CD4-positive, alpha-beta T cell treated with Interleukin-15 for 4 hours (primary cell): Measurements from ENCODE around the gene MED12.

Experiments used
- DNase-seq: peaks from one replicate; pipeline ENCODE4 v3.0.0-alpha.2; 2020; ENCODE audit warnings: low spot score

The MED12 gene

DNA sequence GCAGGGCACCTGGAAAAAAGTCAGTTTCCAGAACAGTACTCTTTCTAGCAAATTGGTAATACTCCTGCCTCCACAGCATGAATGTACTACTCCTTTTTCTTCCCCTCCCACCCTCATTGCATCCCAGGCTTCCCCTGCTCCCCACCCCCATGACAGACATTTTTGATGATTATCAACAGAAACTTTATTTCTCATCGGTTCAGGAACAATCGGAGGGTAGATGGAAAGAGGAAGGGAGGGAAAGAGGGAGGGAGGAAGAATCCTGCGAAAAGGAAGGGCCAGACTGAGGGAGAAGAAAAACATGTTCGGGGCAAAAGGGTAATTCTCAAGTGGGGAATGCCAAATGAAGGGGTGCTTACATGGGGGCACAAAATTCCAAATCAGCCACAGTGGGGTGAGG, 11.2 kb upstream of the MED12 start:
- no peak for DNase-seq

DNA sequence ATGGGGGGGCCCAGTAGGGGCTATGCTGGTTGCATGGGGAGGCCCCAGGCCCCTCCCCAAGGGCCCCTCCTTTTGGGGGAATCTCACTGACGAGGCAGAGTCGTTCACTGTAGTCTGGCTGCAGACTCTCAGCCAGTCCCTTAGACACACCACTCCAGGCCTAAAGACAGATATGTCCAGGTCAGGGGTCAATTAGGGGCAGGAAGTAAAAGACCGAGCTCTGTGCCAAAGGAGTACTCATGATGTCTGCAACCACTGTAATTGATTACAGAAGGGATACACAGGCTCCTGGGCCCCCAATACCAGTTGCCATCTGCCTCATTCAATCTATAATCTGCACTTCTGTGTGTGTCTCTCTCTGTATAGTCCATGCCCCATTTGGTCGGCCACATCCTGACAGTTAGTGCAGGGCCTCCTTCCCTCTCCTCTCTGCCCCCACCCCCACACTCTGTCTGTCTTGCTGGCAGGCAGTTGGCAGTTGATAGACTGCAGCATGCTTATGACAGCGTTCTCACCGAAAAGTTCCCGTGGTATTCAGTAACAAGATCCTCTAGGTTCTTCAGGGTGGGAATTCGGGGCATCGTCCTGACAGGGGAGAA, 10.5 kb upstream of the MED12 start:
- peak; percentile 30 for DNase-seq

DNA sequence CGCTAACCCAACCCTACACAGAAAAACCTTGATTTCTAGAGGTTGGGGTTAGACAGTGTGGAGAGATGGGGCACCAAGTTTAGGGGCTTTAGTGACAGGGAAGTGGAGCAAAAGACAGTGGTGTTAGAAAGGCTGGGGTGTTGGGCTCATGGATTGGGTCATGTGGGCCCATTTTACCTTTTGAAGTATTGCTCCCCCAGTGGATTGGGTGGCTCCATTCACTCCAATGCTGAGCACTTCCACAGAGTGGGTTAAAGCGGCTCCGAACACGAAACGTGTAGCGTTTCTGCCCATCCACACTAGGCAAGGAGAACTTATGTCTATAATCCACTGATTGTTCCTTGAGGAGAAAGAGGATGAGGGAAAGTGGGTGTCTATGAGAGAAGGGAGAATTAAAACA, 9.3 kb upstream of the MED12 start:
- no peak for DNase-seq

DNA sequence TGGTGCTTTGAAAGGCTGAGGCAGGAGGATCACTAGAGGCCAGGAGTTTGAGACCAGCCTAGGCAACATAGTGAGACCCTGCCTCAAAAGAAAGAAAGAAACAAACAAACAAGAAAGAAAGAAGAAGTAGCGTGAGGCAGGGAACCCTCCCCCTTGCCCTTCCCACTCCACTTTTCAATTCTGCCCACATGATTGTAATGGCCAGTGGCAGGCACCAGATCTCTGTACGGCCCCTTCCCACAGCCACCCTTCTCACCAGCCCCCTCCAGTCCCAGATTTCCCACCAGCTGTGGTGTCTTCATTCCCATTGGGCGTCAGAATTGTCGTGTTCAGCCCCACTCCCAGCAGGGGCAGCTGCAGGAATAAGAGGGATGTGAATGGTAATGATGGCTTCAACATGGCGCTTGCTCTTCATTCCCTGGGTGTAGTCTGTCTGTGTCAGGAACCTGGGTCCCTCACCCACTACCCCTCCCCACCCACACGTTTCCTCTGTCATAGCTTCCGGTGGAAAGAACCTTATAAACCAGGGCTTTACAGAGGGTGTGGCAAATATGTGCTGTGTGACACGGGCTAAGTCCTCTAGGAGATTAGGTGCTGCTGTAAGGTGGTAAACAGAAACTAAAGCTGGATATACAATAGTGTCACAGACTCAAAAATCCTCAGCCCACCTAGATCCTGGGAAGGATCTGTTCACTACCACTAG, 7.1 kb upstream of the MED12 start, which contains the start of gene IL2RG:
Gene IL2RG (minus strand): TSS at position 437 of the 703 bp plus-strand sequence. CDS start 38 bp downstream, at position 399.
- peak; percentile 88 for DNase-seq

DNA sequence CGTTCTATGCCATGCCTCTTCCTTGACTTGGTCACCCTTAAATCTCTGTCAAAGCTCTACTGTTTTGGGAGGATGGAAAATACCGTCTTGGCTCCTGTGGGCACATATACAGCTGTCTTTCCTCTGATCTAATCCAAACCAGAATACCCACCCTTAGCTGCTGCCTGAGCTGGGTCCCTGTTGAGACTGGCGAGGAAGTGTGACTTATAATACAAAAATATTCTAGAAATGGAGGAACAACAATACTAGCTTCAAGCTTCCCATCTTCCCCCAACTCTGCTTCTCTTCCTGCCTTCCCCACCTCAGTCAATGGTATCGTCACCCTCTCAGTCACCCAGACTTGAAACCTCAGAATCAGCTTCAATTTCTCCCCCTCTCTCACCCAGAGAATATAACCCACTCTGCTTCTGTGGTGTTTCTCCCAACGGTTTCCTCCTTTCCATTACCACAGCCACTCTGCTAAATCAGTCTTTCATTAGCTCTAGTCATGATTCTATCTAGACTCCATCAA, 6.4 kb upstream of the MED12 start:
- peak; percentile 56 for DNase-seq

DNA sequence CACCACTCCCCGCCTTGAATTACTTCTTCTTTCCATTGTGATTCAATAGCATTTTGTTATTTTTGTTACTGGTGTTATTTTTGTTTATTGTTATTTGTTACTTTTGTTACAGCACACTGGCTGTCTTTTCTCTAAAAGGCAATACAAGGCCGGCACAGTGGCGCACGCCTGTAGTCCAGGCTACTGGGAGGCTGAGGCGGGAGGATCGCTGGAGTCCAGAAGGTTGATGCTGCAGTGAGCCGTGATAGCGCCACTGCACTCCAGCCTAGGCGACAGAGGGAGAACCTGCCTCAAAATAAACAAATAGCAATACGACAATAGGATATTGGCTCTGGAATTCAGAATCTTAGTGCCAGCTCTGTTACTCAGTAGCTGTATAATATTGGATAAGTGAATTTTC, 1.0 kb upstream of the MED12 start:
- DNase-seq = no peak

DNA sequence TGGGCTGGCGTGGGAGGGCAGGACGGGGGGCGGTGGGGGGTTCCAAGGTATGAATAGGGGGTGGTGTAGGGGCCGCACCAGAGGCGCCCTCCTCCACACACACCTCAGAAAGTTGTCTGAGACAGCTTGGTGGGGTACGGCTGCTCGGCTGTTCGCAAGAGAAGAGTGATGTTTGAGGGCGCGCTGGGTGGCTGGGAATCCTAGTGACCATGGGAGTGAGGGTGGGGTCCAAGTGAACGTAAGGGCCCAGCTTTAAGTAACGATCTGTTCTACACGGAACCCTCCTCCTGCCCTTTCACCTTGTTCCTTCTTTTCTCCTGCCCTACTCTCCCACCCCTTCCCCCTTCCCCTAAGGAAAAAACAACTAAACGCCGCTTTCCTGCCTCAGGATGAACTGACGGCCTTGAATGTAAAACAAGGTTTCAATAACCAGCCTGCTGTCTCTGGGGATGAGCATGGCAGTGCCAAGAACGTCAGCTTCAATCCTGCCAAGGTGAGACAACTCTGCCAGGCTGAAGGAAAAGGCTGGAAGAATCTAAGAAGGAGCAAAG, 664 bp downstream of the MED12 start:
- DNase-seq = no peak

DNA sequence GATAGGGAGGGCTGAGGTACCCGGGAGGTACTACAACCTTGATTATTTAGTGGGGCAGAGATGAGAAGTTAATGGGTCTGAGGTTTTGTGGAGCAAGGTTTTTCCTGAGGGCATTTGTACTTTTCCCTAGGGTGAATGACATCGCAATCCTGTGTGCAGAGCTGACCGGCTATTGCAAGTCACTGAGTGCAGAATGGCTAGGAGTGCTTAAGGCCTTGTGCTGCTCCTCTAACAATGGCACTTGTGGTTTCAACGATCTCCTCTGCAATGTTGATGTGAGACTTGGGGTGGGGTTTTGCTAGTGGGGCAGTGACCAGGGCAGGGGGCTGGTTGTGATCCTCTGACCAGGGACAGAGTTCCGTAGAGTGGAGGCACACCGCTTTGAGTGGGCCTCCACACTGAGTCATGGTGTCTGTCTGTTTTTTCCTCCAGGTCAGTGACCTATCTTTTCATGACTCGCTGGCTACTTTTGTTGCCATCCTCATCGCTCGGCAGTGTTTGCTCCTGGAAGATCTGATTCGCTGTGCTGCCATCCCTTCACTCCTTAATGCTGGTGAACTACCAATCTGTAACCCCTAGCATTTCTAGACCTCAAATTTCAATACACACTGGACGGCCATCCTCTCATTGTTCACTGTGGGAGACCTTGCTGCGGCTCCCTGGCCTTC, 9.9 kb downstream of the MED12 start:
- DNase-seq = no peak

DNA sequence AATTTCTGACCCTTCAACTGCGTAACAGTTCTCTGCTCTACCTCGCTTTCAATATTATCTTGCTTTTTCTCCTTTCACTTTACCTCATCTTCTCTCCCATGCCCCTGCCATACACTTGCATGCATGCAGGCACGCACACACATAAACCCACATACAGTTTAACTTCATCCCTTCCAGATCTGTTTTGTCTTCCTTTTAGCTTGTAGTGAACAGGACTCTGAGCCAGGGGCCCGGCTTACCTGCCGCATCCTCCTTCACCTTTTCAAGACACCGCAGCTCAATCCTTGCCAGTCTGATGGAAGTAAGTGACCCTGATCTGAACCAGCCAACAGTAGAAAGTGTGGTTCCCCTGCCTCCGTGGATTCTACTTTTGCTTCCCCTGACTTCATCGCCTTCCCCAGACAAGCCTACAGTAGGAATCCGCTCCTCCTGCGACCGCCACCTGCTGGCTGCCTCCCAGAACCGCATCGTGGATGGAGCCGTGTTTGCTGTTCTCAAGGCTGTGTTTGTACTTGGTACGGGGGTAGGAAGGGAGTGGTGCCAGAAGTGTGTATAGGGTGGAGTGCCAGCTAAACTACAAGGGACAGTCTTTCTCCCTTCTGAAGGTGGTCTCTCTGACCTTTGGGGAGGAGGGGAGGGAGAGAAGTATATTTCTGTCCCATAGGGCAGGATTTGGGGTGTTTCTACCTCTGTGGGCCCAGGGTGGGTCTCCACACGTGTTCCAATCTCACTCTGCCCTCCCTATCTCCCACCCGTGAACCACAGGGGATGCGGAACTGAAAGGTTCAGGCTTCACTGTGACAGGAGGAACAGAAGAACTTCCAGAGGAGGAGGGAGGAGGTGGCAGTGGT, 10.7 kb downstream of the MED12 start:
- DNase-seq = peak; percentile 78

DNA sequence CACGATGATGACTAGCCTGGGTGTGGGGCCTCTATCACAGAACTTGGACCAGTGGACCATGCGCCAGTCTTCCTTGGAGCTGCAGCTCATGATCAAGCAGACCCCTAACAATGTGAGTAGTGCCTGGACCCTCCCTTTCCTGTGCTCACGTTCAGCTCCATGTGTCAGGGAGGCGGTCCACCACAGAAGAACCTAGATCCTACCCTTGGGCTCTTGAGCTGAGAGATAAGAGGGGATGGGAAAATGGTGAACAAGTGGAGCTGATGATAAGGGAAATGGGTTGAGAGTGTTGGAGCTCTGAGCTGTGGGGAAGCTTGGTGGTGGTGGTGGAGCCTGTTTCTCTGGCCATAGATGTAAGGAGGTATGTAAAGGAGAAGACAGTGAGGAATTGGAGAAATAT, 13.1 kb downstream of the MED12 start:
- no peak for DNase-seq

DNA sequence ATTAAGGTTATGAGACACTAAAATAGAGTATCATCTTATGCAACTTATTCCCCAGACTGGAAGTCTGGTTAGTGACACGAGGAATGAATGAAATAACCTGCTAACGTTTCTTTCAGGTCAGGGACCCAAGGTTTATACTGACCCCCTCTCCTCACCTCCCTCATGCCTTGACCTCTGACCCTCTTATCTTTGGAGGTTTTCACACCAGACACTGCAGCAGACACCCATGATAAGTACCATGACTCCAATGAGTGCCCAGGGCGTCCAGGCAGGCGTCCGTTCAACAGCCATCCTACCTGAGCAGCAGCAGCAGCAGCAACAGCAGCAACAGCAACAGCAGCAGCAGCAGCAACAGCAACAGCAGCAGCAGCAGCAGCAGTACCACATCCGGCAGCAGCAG, 22.0 kb downstream of the MED12 start:
- no peak for DNase-seq

DNA sequence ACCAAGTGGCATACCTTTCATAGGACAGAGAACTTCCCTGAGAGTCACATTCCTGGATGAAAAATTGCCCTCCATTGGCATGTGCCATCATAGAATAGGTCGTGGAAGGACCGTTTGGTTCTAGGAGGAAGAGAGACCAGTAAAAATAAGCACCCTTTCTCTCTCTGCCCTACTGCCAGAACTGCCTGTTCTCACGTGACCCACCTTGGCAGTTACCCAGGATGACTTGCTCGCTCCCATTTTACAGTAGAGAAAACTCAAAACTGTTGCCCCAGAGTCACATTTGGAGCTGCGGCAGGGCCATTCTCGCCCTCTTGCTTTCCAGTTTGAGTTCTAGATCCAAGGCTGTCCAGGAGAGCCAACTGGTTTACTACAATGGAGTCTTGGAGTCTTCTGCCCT, 25.1 kb downstream of the MED12 start:
- no peak for DNase-seq

DNA sequence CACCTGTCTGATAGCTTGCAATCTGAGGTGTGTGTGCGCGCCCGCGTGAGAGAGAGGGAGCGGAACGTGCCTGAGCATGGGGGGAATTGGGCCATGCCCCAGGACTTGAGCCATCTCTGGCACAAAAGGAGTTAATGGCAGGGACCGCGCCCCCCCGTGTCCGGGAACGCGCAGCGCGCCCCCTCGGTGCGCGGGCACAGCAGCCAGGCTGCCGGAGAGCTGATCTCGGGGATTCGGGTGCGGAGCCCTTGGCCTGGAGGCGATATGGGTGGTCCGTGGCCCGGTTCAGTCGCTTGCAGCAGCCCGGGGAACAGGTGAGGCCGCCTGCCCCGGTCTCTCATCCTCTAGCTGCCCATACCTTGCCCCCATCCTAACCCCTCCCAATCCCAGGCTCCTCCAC, 26.3 kb downstream of the MED12 start, which contains the start of gene NLGN3:
Gene NLGN3 (plus strand): TSS at position 191 of the 400 bp plus-strand sequence. CDS start 2,909 bp downstream, outside the sequence.
- no peak for DNase-seq

DNA sequence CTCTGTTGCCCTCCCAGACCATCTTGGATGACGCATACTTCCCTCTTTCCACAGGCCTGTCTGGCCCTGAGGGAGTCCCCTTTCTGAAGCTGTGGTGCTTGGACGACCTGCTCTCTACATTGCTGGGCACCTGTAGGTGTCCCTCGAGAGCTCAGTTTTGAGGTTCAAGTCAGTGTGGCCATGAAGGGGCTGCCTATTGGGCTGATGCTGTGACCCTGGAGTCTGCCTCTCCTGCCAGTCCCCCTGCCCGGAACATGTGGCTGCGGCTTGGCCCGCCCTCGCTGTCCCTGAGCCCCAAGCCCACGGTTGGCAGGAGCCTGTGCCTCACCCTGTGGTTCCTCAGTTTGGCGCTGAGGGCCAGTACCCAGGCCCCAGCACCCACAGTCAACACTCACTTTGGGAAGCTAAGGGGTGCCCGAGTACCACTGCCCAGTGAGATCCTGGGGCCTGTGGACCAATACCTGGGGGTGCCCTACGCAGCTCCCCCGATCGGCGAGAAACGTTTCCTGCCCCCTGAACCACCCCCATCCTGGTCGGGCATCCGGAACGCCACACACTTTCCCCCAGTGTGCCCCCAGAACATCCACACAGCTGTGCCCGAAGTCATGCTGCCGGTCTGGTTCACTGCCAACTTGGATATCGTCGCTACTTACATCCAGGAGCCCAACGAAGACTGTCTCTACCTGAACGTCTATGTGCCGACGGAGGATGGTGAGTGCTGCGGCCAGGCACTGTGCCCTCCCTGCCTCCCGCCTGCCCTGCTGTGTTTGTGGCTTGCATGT, 29.3 kb downstream of the MED12 start:
- DNase-seq = no peak

DNA sequence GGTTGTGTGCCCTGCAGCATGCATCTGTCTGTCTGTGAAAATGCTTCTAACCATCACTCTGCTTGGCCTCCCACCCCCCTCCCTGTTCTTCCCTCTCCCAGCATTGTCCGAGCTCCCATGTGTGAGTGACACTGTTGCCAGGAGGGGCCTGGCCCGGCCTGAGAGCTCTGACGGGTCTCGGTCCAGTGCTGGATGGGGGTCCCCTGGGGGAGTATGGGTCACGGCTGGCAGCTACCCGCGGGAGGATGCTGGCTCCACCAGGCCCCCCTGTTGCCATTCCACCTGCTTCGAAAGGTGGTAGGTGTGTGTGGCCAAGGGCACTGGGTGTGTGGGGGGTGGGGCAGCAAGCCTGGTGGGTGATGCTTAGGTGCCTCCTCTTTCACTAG, 29.9 kb downstream of the MED12 start:
- DNase-seq = no peak

DNA sequence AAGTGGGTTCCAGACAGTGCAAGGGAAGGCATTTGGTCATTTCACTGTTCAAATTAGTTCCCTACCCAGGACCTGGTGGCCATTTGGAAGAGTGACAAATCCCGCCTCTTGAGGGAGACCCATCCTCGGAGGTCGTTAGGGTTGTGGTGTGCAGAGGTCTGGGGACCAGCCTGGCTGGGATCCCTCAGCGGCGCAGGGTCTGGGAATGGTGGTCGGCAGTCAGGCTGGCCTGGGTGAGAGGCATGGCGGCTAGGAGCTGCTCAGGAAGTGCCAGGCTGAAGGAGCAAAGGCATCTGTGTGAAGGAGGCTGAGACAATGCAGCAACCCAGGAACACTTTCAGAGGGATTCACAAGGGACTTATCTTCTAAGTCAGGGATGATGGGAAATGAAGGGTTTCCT, 33.0 kb downstream of the MED12 start:
- no peak for DNase-seq

DNA sequence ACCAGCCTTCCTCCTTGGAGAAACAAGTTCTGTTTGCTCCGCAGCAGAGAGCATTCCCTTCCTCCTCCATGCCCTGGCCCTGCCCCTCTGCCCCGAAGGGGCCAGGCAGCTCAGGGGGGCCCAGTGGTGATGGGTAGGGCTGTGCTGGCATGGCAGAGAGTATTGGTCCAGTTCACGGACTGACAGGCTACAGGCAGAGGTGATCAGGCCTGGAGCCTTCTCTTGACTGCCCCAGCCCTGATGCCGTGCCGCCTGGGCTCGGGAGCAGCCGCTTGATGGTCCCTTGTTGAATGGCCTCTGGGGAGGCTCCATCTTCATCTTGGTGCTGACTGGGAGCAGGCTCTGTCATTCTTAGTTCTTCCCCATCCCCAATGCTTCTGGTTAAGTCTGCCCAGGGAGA, 35.8 kb downstream of the MED12 start:
- DNase-seq = no peak

DNA sequence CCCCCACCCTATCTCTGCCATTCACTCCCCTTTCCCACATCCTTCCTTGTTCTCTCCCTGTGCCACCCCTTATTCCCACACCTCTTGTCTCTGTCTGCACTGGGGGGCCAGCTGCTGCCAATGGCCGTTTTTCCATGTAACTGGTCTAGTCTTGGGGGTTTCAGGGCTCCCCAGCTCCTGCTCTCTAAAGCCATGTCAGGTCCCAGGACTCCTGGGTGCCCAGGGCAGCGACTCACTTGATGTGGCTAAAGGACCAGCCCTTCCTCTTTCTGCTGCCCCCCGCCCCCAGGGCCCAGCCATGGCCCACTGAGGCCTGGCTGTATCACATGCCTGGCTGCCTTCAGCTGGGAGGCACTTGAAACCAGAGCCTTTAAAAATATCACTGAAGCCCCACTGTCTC, 36.2 kb downstream of the MED12 start:
- no peak for DNase-seq

DNA sequence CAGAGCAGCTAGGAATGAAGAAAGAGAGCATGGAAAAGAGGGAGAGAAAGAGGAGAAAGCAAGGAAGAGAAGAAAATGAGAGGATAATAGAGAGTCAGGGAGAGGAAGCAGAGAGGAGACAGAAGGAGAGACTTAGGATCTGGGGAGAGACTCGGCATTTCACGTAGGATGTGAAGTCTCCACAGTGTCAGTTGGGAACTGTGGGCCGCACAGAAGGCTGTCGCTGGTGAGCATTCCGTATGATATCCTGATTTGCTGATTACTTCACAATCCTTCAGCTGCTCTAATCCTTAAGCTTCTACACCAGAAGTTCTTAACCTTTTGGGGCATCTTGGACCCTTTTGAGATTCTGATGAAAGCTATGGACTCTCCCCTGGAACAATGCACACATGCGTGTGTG, 40.2 kb downstream of the MED12 start:
- DNase-seq = no peak

DNA sequence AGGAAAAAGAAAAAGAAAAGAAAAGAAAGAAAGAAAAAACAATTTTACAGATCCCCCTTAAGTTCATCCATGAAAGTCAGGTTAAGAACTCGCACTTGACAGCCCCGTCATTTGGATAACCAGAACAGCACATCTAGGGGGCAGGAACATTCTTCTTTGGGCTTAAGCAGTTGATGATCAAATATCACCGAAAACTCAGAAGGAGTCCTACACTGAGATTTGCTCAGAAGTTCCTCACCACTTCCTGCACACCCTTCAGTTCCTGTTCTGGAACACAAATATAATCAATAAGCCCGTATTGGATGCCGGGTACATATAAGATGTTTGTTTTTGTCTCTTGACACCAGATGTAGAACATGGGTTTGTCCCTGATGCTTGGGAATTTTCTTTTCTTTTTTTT, 40.9 kb downstream of the MED12 start:
- DNase-seq = no peak

DNA sequence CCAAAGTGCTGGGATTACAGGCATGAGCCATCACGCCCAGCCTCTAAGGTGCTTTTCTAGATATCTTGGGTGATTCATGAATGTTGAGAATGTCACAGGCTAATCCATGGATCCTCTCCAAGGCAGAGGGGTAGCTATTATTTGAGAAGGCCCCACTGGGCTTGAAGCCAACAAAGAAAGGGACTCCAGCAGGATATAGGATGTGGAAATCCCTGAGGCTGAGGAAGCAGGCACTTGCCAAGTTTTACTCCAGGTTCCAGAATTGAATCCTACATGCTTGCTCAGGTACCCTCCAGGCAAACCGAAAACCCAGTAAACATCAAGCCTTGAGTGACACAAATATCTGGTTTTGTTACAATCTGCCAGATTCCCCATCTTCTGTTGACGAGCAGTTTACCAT, 42.1 kb downstream of the MED12 start:
- no peak for DNase-seq
